GM12878 (cell line): ENCODE results near the gene NKD2.

ENCODE experiments used
- CTCF ChIP-seq, 3 experiments: IDR thresholded peaks in 2 of 3; conservative IDR thresholded peaks in 1 of 3; 2 replicates each; pipeline ENCODE4 v1.5.1; 2011; ENCODE audit warnings: low read depth in 3 of 3, low read length in 3 of 3, mild to moderate bottlenecking in 3 of 3, control low read depth in 2 of 3, moderate library complexity in 2 of 3, inconsistent platforms in 1 of 3, mixed read lengths in 1 of 3; ENCODE audit not compliant: control insufficient read depth in 2 of 3, insufficient read depth in 1 of 3; ENCODE audit errors: extremely low read depth in 1 of 3
- EGR1 ChIP-seq, 2 experiments: IDR thresholded peaks; 1 replicate in 1 of 2; 2 replicates in 1 of 2; pipeline ENCODE4 v1.6.1; 2011 to 2012; ENCODE audit warnings: low read depth in 2 of 2, low read length in 2 of 2, borderline replicate concordance in 1 of 2, mild to moderate bottlenecking in 1 of 2, moderate library complexity in 1 of 2
- HDGF ChIP-seq: fragments of 450-650 bp; IDR thresholded peaks from 2 replicates; pipeline ENCODE4 v1.6.1; 2016; ENCODE audit warnings: antibody characterized with exemption
- MAX ChIP-seq: IDR thresholded peaks from 2 replicates; pipeline ENCODE4 v1.6.1; 2012; ENCODE audit warnings: low read depth, low read length, improper control_type of control experiment
- NBN ChIP-seq: fragments of 450-650 bp; IDR thresholded peaks from 2 replicates; pipeline ENCODE4 v1.6.1; 2016
- NFIC ChIP-seq: IDR thresholded peaks from 2 replicates; pipeline ENCODE4 v1.6.1; 2012; ENCODE audit warnings: low read depth, mild to moderate bottlenecking, inconsistent platforms, low read length, moderate library complexity
- SMC3 ChIP-seq: IDR thresholded peaks from 2 replicates; pipeline ENCODE4 v1.6.1; 2011; ENCODE audit warnings: low read length, improper control_type of control experiment, borderline replicate concordance
- SREBF2 ChIP-seq: IDR thresholded peaks from 2 replicates; pipeline ENCODE4 v1.6.1; 2012; ENCODE audit warnings: mild to moderate bottlenecking, low read length
- TARDBP ChIP-seq: IDR thresholded peaks from 2 replicates; pipeline ENCODE4 v1.6.1; 2016; ENCODE audit warnings: borderline replicate concordance
- USF2 ChIP-seq: IDR thresholded peaks from 2 replicates; pipeline ENCODE4 v1.6.1; 2011; ENCODE audit warnings: low read depth, low read length, improper control_type of control experiment, borderline replicate concordance

- no peak for TF ChIP-seq SREBF2
- TF ChIP-seq EGR1 (IDR thresholded peaks at IDR 0.05; ENCODE audit: borderline replicate concordance in 1 of 2, low read depth in 2 of 2, low read length in 2 of 2): no peak
- TF ChIP-seq CTCF (IDR thresholded peaks at IDR 0.05 in 2 of 3, conservative IDR thresholded peaks at IDR 0.05 in 1 of 3; ENCODE audit: control insufficient read depth in 2 of 3, extremely low read depth in 1 of 3, insufficient read depth in 1 of 3, low read depth in 3 of 3, low read length in 3 of 3): no peak
- TF ChIP-seq MAX: no peak
- TF ChIP-seq HDGF: no peak
- TF ChIP-seq NBN: no peak
- no peak for TF ChIP-seq TARDBP
- TF ChIP-seq NFIC: no peak
- TF ChIP-seq SMC3: no peak
- TF ChIP-seq USF2: no peak
Observed at GRCh38 chr5:1086871-1087270, 78.3 kb downstream of the NKD2 start.
